Measurements from ENCODE around the gene ZPBP.

Gene ZPBP

DNA sequence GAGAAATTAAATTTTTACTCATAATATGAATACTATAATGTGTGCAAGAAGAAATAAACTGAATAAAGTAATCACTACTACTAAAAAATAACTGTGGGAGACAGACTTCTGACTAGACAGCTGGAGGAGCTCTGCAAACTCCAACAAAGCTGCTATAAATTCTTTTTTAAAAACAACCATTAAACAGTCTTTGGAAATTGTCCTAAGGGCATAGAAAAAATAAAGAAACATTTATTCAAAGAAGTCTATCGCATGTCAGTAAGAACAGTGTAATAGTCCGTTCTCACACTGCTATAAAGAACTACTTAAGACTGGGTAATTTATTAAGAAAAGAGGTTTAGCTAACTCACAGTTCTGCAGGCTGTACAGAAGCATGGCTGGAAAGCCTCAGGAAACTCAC is 56.0 kb downstream of the ZPBP start:
- DNase-seq (ENCODE audit: insufficient read length) = no peak
- TF ChIP-seq POLR2A (IDR thresholded peaks at IDR 0.05; ENCODE audit: low read depth, low read length) (no peak), POLR2AphosphoS5 (IDR thresholded peaks at IDR 0.05; ENCODE audit: low read depth, low read length) (no peak), TAF1 (IDR thresholded peaks at IDR 0.05; ENCODE audit: borderline replicate concordance, low read depth, low read length) (no peak)
- FAIRE-seq = no peak

DNA sequence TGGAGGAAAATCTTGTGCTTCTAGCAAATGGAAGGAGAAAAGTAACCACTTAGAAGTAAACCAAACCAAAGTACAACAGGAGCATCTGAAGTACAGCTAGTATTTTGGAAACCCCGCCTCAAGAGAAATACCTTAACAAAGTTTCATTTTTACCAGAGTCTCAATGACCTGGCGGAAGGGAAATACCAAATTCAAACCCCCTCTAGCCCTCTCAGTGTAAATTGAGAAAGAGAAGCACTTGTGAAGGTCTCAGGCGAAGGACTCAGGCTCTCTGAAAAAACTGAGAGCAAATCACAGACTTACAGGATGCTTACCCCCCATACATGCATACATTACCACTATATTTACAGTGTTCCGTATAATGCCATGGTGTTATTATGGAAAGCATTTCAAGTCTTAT is 70.1 kb downstream of the ZPBP start:
- DNase-seq (ENCODE audit: insufficient read length) (no peak), FAIRE-seq (no peak)
- TF ChIP-seq POLR2AphosphoS5 (IDR thresholded peaks at IDR 0.05; ENCODE audit: low read depth, low read length) (no peak), POLR2A (IDR thresholded peaks at IDR 0.05; ENCODE audit: low read depth, low read length) (no peak), TAF1 (IDR thresholded peaks at IDR 0.05; ENCODE audit: borderline replicate concordance, low read depth, low read length) (no peak)

DNA sequence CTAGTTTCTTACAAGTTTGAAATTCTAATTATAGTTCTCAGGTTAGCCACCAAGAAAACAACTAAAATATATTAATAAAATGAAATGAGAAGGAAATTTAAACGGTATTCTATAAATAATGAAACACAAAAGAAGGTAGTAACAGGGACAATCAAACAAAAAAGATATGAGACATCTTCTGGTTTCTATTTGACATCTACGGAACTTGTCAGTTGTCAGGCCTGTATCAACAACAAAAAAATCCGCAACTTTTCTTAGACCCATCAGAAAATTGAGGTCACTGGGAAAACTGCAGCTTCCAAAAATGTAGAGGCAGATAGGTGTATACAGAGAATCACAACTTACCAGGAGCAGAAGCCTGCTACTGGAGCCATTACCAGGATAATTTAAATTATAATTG is 70.6 kb downstream of the ZPBP start:
- TF ChIP-seq TAF1 (IDR thresholded peaks at IDR 0.05; ENCODE audit: borderline replicate concordance, low read depth, low read length) = no peak
- no peak for TF ChIP-seq POLR2A (IDR thresholded peaks at IDR 0.05; ENCODE audit: low read depth, low read length)
- TF ChIP-seq POLR2AphosphoS5 (IDR thresholded peaks at IDR 0.05; ENCODE audit: low read depth, low read length) = no peak
- no peak for FAIRE-seq
- DNase-seq (ENCODE audit: insufficient read length) = no peak

DNA sequence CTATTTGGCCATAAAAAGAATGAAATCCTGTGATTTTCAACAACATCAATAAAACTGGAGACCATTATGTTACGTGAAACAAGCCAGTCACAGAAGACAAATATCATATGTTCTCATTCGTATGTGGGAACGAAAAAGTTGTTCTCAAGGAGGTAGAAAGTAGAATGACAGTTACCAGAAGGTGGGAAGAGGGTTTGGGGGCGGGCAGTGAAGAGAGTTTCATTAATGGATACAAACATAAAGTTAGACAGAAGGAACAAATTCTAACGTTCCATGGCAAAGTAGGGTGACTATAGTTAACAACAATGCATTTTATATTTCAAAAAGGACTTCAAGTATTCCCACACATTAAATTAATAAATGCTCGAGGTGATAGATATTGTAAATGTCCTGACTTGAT is 97.4 kb downstream of the ZPBP start:
- no peak for TF ChIP-seq POLR2A (IDR thresholded peaks at IDR 0.05; ENCODE audit: low read depth, low read length)
- TF ChIP-seq TAF1 (IDR thresholded peaks at IDR 0.05; ENCODE audit: borderline replicate concordance, low read depth, low read length) = no peak
- TF ChIP-seq POLR2AphosphoS5 (IDR thresholded peaks at IDR 0.05; ENCODE audit: low read depth, low read length) = no peak
- no peak for FAIRE-seq
- no peak for DNase-seq (ENCODE audit: insufficient read length)

DNA sequence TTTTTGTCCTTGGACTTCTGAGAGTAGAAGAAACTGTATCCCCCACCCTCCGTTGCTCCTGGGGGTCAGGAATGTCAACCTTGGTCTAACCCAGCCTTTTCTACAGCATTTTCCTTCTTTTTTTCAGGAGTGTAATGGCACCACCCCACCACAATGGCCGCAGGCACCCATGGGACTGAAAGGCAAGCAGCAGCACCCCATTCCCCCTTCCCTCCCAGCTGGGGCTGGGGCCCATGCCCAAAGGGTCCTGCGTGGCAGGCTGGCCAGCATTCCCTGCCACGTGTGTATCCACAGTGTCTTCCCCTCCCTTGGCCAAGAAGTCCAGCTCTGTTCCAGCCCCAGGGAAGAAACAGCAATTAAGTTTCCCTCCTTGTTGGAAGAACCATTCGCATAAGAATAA is 106.9 kb downstream of the ZPBP start:
- TF ChIP-seq TAF1 (IDR thresholded peaks at IDR 0.05; ENCODE audit: borderline replicate concordance, low read depth, low read length) (no peak), POLR2AphosphoS5 (IDR thresholded peaks at IDR 0.05; ENCODE audit: low read depth, low read length) (no peak), POLR2A (IDR thresholded peaks at IDR 0.05; ENCODE audit: low read depth, low read length) (no peak)
- no peak for DNase-seq (ENCODE audit: insufficient read length)
- no peak for FAIRE-seq

DNA sequence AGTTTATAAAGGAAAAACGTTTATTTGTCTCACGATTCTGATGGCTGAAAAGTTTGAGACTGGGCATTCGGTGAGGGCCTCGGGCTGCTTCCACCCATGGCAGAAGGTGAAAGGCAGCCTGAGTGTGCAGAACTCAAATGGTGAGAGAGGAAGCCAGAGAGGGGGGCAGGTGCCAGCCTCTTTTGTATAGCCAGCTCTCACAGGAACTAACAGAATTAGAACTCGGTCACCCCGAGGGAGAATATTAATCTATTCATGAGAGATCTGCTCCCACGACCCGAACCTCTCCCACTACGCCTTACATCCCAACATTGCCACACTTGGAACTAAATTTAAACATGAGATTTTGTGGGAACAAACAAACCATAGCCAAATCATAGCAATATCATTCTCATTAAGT is 112.6 kb downstream of the ZPBP start:
- no peak for TF ChIP-seq POLR2AphosphoS5 (IDR thresholded peaks at IDR 0.05; ENCODE audit: low read depth, low read length)
- no peak for TF ChIP-seq TAF1 (IDR thresholded peaks at IDR 0.05; ENCODE audit: borderline replicate concordance, low read depth, low read length)
- TF ChIP-seq POLR2A (IDR thresholded peaks at IDR 0.05; ENCODE audit: low read depth, low read length) = no peak
- FAIRE-seq = no peak
- DNase-seq (ENCODE audit: insufficient read length) = no peak

DNA sequence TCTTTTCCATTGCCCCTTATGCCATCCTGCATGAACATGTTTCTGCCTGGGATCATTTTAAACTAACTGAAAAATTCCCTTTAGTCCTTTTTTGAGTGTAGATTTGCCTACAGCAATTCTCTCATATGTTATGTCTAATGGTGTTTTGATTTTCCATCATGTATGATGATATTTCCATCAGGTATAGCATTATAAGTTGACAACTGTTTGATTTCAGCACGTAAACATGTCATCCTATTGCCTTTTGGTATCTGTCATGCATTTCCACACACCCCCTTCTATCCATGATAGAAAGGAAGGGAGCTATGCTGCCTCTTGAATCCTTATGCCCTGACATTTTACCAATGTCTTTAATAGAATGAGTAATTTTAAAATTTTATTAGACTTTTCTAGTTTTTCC is 116.8 kb downstream of the ZPBP start:
- DNase-seq (ENCODE audit: insufficient read length) (no peak), FAIRE-seq (peak; percentile 24)
- TF ChIP-seq TAF1 (IDR thresholded peaks at IDR 0.05; ENCODE audit: borderline replicate concordance, low read depth, low read length) (no peak), POLR2A (IDR thresholded peaks at IDR 0.05; ENCODE audit: low read depth, low read length) (no peak), POLR2AphosphoS5 (IDR thresholded peaks at IDR 0.05; ENCODE audit: low read depth, low read length) (no peak)

DNA sequence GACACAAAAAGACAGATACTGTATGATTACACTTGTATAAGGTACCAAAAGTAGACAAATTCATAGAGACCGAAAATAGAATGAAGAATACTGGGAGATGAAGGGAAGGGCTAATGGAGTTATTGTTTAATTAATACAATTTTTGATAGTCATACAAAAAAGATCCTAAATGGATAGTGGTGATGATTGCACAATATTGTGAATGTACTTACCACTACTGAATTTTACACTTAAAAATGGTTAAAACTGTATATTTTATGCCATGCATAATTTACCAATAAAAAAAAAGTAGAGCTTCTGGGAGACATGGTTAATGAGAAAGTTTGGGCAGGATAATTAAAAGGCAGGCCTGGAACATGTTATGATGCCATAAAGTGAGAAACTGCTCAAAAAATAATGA is 119.0 kb downstream of the ZPBP start:
- DNase-seq (ENCODE audit: insufficient read length) (no peak), FAIRE-seq (no peak)
- TF ChIP-seq TAF1 (IDR thresholded peaks at IDR 0.05; ENCODE audit: borderline replicate concordance, low read depth, low read length) (no peak), POLR2A (IDR thresholded peaks at IDR 0.05; ENCODE audit: low read depth, low read length) (no peak), POLR2AphosphoS5 (IDR thresholded peaks at IDR 0.05; ENCODE audit: low read depth, low read length) (no peak)

DNA sequence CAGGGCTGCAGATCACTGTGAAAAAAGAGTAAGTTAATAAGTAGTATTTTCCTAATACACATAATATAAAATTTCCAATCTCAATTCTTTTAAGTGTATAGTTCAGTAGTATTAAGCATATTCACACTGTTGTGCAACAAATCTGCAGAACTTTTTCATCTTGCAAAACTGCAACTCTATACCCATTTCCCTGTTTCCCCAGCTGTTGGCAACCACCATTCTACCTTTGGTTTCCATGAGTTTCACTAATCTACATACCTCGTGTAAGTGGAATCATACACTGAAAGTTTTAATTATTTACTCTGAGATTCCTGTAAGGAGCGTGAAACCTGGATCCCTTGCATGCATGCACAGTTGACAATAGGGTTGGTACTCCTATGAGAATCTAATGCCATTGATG is 155.4 kb downstream of the ZPBP start:
- no peak for FAIRE-seq
- no peak for DNase-seq (ENCODE audit: insufficient read length)
- TF ChIP-seq TAF1 (IDR thresholded peaks at IDR 0.05; ENCODE audit: borderline replicate concordance, low read depth, low read length) (no peak), POLR2AphosphoS5 (IDR thresholded peaks at IDR 0.05; ENCODE audit: low read depth, low read length) (no peak)

DNA sequence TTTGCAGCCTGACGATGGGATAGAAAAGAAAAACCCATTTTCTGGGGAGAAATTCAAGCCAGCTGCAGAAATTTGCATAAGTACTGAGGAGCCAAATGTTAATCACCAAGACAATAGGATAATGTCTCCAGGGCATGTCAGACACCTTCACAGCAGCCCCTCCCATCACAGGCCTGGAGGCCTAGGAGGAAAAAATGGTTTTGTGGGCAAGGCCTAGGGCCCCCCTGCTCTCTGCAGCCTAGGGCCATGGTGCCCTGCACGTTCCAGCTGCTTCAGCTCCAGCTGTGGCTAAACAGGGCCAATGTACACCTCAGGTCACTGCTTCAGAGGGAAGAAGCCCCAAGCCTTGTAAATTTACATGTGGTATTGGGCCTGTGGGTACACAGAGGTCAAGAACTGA is 161.4 kb downstream of the ZPBP start:
- DNase-seq (ENCODE audit: insufficient read length) = no peak
- no peak for FAIRE-seq
- TF ChIP-seq TAF1 (IDR thresholded peaks at IDR 0.05; ENCODE audit: borderline replicate concordance, low read depth, low read length) = no peak
- TF ChIP-seq POLR2AphosphoS5 (IDR thresholded peaks at IDR 0.05; ENCODE audit: low read depth, low read length) = no peak
- TF ChIP-seq POLR2A (IDR thresholded peaks at IDR 0.05; ENCODE audit: low read depth, low read length) = no peak

DNA sequence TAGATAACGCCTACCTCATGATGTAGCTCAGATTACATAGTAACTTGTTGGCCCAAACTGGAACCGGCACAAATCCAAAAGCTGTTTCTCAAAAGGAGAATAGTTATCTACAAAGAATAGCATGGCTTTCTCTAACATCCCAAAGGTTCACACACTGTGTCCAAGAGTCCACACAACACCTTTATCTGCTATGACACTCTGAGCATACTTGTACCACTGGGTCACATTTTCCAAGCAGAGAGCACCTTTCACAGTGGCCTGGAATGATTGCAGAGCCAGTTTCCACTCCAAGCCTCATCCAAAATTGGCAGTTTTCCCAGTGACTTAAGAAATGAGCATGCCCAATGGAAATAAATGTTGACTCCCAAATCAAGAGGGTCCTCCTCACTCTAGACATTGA is 164.3 kb downstream of the ZPBP start:
- DNase-seq (ENCODE audit: insufficient read length) = no peak
- FAIRE-seq = no peak
- TF ChIP-seq POLR2A (IDR thresholded peaks at IDR 0.05; ENCODE audit: low read depth, low read length) (no peak), TAF1 (IDR thresholded peaks at IDR 0.05; ENCODE audit: borderline replicate concordance, low read depth, low read length) (no peak), POLR2AphosphoS5 (IDR thresholded peaks at IDR 0.05; ENCODE audit: low read depth, low read length) (no peak)

DNA sequence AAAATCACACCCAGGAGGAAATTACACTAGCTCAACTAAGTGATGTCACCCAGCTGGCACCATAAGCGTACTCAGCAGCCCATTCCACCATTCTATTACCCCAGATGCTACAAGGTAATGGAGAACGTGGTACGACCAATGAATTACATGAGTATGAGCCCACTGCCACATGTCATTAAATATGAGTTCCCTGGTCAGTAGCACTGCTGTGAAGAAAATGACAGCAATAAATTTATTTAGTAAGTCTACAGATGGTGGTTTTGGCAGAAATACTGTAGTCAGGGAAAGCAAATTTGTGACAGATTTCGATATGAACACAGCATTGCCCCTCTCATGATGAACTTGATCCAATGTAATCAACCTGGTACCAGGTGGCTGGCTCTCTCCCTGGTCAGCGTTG is 165.4 kb downstream of the ZPBP start:
- FAIRE-seq = no peak
- no peak for TF ChIP-seq TAF1 (IDR thresholded peaks at IDR 0.05; ENCODE audit: borderline replicate concordance, low read depth, low read length)
- no peak for TF ChIP-seq POLR2AphosphoS5 (IDR thresholded peaks at IDR 0.05; ENCODE audit: low read depth, low read length)
- TF ChIP-seq POLR2A (IDR thresholded peaks at IDR 0.05; ENCODE audit: low read depth, low read length) = no peak

DNA sequence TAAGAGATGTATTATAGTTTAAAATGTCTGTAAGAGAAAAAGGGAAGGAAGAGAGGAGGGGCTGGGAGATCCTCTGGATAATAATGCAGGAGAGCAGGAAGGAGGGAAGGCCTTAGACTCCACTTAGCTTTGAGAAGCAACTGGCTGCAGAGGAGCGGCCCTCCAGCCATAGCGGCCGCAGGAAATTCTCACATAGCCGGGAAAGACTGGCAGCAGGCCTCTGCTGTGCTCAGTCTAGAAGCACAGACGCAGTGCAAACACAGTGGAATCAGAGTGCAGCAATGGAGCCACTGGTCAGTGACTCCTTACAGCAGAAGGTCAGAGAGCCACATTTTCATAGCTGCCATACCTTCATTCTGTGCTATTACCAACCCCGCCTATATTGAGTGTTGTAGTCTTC is 166.3 kb downstream of the ZPBP start:
- FAIRE-seq (no peak), DNase-seq (ENCODE audit: insufficient read length) (no peak)
- TF ChIP-seq POLR2AphosphoS5 (IDR thresholded peaks at IDR 0.05; ENCODE audit: low read depth, low read length) = no peak
- no peak for TF ChIP-seq POLR2A (IDR thresholded peaks at IDR 0.05; ENCODE audit: low read depth, low read length)
- no peak for TF ChIP-seq TAF1 (IDR thresholded peaks at IDR 0.05; ENCODE audit: borderline replicate concordance, low read depth, low read length)

More for the DNA sequence above, 165.4 kb downstream of the ZPBP start:
- DNase-seq (ENCODE audit: insufficient read length) = no peak

All from GM12892 (cell line).